Activated naive CD8-positive, alpha-beta T cell treated with anti-CD3 and anti-CD28 coated beads, Interleukin-2, amount 50 U/mL, for 16 hours (primary cell): ENCODE measurements around the gene PNPLA3.

Source experiments
- DNase-seq: peaks from one replicate; pipeline ENCODE4 v3.0.0-alpha.2; 2020; ENCODE audit warnings: low read depth, low spot score

The PNPLA3 gene, protein sequence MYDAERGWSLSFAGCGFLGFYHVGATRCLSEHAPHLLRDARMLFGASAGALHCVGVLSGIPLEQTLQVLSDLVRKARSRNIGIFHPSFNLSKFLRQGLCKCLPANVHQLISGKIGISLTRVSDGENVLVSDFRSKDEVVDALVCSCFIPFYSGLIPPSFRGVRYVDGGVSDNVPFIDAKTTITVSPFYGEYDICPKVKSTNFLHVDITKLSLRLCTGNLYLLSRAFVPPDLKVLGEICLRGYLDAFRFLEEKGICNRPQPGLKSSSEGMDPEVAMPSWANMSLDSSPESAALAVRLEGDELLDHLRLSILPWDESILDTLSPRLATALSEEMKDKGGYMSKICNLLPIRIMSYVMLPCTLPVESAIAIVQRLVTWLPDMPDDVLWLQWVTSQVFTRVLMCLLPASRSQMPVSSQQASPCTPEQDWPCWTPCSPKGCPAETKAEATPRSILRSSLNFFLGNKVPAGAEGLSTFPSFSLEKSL

DNA sequence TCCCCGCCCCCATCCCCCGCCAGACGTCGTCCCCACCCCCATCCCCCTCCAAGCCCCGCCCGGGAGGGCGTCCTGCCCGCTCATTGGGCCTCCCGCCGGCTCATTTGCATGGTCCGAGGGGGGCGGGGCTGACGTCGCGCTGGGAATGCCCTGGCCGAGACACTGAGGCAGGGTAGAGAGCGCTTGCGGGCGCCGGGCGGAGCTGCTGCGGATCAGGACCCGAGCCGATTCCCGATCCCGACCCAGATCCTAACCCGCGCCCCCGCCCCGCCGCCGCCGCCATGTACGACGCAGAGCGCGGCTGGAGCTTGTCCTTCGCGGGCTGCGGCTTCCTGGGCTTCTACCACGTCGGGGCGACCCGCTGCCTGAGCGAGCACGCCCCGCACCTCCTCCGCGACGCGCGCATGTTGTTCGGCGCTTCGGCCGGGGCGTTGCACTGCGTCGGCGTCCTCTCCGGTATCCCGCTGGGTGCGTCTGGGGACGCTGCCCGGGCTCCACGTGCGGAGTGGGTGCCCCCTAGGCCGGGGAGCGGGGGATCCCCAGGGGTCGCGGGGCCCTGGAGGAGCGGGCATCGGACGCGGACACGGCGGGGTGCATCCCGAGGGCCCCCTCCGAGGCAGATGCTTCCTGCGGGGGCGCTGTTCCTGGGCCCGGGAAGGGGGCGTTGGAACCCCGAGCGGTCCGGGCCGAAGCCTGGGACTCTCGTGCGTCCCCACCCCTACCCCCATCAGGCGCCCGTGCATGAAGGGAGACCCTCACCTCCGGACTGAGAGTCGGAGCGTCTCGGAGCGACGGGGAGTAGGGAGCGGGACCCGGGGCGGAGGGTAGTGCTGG lies at the start of gene PNPLA3:
TSS of gene PNPLA3 (plus strand) at position 175 of the 834 bp plus-strand sequence. CDS start at position 282, 107 bp downstream.
- peak; percentile 64 for DNase-seq

DNA sequence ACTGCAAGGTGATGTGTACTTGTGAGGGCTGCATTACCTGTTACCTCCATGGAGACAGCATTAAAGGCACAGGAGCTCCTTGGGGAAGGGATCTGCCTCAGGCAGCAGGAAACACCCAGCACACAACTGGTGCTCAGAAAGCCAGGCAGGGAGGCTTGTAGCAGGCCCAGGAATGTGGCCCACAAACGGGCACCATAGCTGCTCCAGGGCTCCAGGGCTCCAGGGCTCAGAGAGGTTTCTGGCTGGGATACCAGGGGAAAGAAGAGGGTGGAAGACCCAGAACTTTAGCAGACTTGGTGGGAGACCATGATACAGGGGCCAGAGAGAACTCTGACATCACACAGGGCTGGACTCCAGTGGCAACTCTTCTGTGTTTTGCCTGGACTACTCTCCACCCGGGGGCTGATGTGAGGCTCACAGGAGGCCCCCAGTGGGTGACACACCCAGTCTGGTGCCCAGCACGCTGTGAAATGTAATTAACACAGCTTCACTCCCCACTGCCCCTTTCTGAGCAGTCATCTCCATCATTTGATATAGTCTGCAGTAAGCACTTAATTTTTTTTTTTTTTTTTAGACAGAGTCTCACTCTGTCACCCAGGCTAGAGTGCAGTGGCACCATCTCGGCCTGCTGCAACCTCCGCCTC lies 46.6 kb upstream of the PNPLA3 start:
- DNase-seq = no peak

DNA sequence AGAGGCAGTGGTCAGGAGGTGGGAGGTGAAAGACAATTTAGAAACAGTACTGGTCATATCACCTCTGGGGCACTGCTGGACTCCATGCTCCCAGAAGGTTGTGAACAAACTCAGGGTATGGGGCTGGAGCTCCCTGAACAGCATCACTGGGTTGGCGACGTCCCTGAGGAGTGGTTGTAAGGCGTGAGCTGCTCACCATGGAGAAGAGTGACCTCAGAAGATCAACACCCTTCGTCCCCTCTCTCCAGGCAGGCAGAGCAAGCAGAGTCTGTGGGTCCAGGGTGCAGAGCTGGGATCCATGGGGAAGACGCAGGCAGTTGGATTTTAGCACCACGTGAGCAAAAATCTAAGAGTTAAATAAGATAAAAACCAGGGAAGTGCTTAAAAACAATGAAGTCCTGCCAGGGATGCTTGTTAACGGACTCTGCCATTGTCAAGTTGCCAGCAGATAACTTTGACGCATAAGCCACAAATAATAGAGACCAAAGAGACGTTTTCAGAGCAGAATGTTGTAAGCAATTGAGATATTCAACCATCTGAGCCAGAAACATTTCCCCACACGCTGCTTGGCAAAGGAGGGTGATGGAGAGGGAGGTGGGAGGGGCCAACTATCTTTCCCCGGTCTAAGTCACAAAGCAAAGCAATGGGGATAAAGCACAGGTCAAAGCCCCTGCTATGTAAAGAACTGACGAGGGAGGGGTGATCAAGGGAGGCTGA lies 45.4 kb upstream of the PNPLA3 start:
- DNase-seq = no peak

DNA sequence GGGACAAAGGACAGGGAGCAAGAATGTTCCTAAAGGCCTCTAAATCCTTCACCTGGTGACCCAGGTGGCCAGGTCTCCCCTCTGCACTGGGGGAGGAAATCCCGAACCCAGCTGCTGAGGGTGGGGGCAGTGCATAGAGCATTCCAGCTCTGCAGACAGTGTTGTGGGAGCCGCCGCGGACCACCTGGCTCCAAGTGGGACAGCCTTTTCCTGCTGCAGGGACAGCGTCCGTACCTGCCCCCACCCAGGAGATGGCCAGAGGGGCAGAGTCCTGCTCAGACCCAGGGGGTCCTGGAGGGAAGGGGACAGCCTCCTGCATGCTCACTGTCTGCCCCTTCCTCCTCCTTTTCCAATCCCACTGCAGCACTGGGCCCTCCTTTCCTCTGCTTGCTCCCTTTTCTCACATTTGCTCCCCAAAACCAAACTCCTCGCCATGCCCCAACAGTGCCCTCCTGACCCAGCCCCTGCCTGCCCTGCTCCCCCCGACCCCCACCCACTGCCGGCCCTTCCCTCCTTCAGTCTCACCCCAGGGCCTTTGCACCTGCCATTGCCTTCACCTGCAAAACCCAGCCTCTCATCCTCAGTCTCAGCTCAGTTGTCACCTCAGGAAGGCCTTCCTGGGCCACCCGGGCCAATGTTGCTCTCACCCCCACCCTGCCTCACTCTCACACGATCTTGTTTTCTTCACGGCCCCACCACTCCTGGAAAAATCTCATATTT lies 44.6 kb upstream of the PNPLA3 start:
- no peak for DNase-seq

DNA sequence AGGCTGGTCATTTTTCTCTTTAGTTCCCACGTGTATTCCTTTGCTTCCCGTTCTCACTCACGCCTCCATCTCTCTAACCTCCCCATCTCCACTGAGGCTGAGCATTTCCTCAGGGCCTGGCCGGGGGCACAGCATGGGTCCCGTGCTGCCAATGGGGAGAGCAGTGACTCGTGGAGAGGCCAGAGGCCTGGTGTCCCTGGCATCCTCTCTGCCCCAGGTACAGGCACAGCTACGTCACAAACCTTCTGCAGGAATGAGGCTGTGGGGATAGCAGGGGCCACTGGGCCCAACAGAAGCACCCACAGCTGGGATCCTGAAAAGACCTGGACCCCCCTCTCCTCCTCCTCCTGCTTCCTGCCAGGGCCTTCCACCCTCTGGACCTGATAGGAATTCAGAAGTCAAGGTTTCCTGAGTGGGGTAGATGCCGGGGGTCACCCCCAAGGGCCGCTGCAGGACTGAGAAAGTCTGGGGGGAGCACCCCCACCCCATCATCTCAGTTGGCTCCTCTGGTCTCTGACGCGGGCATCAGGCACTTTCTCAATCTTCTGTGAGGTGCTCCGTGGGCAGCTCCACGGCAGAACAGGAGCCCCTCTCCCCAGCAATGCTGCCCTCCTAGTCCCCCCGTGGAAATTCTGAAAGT lies 43.6 kb upstream of the PNPLA3 start:
- no peak for DNase-seq

DNA sequence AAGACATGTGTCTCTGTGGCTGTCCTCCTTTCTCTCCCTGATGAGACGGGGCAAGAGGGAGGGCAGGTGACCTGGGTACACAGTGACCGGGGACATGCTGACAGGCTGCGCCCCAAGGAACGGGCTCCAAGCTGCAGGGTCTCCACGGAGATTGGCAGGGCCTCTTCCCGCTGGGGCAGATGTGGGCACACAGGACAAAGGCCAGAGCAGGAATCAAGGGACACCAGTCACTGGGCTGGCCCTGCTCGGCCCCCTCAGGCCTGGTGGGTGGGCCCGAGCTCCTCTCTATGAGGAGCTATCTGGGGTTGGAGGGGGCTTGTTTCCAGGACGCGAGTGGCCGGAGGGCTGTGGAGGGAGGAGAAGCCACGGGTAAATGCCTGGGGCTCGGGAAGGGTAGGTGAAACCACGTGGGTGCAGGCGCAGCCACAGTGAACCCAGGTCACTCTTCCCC lies 43.0 kb upstream of the PNPLA3 start:
- DNase-seq = no peak

DNA sequence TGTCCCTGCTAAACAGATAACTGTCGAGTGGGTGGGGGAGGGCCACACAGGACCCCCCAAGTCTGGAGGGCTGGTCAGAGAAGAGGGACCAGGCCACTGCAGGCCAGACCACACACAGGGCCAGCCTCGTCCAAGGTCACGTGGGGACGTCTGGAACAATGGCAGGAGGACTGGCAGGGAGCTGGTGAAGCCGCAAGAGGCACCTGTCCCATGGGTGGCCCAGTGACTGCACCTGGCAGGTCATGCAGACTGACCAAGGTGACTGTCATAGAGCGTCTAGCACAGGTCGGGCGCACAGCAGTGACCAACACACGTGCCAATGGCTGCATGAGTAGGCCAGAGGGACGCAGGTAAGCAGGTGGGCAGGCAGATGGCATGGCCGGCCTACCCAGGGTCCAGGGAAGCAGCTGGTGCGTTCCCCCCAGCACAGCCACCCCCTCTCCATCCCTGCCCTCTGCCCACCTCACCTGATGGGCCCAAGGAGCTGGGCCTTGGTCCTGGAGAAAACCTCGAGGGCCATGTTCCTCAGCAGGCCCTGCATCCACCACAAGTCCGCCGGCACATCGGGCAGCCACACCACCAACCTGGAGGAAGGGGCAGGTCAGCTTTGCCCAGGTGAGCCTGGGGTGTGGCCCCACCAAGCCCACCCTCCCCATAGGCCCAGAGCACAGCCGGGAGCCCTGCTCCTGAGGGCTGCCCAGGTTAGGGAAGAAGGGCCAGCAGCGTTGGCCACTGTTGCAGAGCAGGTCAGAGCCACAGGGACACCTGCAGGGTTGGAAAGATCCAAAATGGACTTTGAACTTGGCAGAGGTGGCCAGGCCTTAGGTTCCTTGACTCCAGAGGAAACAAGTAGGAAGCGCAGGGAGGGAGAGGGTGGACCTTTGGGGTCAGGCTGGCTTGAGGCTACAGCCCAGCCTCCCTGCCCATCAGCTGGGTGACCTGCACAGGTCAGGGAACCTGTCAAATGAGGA lies 42.2 kb upstream of the PNPLA3 start:
- DNase-seq = no peak

DNA sequence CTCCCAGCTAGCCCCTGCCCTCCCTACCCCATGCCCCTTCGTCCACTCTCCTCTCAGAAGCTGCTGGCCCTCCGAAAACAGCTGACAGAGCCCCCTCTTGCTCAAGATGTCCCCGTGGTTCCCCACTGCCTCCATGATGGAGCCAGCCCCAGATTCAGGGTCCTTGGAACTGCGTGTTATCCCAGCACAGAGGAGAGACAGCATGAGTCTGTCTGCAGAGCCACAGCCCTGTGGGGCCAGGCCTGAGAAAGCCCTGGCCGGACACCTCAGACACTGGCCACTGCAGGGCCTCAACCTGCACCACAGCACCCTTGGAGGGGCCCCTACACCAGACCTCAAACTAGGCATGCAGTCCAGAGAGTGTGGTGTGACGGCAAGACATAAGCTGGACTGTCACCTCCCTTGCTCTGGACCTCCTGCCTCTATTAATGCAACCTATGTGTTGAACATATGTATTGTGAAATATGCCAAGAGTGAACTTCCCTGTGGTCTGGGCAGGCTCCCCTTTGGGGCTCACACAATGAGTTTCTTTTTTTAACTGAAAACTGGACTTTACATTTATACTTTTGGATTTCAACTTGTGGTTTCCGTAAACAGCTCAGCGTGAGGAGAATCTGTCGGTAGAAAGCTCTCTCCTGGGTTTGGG lies 41.4 kb upstream of the PNPLA3 start:
- DNase-seq = no peak

DNA sequence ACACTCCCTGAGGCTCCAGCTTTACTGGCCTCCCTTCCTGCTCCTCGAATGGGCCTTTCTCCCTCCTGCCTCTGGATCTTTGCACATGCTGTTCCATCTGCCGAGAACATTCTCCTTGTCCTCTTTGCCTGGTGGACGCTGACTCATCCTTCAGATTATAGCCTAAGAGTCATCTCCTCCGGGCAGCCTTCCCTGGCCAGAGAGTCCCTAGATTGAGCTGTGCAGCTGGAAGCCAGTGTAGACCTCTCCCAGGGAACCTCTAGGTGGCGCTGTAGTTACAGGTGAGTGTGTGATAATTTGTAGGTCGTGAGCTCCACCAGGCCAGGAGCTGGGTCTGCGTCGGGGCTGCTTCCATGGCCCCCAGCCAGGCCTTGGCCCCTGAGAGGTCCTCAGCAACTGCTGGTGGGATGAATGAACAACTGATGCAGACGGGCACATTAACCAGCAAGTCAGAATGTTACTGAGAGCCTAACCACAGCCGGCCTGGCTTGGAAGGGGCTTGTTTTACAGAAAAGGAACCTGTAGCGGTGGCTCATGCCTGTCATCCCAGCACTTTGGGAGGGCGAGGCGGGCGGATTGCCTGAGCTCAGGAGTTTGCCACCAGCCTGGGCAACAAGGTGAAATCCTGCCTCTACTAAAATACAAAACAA lies 40.5 kb upstream of the PNPLA3 start:
- peak; percentile 11 for DNase-seq

DNA sequence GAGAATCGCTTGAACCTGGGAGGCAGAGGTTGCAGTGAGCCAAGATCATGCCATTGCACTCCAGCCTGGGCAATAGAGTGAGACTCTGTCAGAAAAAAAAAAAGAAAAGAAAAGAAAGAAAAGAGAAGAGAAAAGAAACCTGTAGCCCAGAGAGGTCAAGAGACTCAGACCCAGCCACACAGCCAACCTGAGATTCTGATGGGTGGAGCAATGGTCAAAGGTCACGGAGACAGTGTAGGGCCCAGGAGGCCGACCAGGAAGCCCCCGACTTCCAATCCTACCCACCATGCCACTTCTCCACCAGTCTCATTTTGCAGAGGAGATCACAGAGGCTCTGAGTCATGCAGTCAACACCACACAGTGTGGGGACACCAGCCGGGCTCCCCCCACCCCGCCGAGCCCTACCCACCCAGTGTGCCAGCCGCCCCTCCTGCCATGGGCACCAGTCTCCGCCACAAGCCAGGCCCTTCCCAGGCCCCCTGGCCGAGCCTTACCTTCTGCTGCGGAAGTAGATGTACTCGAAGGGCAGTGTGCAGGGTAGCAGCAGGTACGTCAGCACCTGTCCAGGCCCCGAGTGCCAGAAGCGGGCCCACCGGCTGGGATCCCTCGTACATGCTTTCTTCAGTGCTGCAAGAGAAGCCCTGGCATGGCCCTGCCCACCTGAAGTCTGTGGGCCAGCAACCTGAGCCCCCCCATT lies 39.7 kb upstream of the PNPLA3 start:
- no peak for DNase-seq

DNA sequence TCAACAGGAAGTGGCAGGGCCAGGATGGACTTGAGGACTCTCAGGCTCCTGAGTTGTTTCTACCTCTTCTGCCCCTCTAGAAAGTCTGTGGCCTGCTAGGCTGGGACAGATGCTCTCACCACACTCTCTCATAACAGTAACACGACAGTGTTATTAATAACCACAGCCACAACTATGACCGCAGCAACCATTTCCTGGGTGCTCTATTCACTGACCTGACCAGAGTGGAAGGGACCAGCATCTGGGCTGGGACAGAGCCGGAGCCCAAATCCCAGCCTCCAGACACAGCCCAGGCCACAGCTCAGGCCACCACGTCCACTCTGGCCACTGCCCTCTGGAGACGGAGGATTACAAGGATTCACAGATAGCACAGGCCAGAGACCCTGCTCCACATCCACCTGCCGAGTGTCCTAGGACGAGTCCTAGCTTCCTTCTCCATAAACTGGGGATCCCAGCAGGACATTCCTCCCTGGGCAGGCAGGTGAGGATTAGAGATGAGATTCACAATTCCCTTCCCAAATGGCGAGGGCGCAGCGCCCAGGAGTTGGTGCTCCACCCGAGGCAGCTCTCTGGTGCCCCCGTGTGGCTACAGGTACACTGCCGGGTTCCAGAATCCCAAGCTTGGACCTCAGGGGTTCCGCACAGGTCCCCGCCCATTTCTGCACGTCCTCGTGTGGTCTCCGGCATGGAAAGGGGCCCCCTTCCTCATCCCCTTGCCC lies 38.8 kb upstream of the PNPLA3 start:
- no peak for DNase-seq

DNA sequence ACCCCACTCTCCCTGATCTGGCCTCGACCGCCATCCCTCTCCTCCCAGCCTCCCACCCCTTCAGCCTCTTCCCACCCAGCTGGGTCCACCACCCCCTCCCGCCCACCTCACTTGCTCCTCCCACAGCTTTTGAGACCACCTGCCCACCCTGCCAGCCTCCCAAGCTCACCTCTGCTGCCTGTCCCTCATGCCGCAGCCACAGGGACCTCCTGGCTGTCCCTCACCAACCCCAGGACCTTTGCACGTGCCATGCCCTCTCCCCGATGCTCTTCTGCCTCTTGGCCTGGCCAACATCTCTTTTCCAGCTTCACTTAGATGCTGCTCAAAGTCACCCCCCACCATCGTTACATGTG lies 38.3 kb upstream of the PNPLA3 start:
- no peak for DNase-seq

DNA sequence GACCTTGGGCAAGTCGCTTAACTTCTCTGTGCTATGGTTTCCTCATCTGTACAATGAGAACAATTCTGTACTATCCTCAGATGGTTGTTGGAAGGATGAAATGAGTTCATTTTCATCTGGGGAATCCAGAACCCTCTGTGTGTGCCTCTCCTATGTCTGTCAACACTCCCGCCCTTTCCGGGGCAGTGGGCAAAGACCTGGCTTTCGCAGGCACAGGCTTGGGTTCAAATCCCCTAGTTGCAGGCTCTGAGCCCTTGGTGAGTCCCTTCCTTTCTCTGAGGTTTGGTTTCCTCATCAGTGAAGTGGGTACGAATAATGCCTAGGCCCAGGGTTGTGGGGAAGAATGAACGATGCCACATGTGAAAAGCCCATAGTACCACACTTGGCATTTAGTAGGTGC lies 37.8 kb upstream of the PNPLA3 start:
- DNase-seq = no peak

DNA sequence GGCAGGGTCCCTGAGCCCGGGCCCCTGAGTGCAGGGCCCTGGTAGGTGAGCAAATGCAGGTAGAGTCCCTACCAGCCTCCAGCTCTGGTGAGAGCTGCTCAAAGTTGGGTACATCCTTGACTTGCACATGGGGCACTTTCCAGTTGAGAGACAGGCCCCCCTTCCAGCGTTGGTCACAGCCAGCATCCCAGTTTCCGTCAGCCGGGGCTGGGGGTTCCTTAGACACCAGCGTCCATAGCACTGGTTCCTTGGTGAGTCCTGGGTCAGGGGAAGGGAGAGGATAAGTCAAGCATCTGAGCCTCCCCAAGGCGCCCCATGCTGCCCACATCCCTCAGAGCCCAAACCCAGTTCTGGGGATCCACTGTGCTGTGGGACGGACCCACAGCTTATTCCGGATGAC lies 37.4 kb upstream of the PNPLA3 start:
- DNase-seq = no peak

DNA sequence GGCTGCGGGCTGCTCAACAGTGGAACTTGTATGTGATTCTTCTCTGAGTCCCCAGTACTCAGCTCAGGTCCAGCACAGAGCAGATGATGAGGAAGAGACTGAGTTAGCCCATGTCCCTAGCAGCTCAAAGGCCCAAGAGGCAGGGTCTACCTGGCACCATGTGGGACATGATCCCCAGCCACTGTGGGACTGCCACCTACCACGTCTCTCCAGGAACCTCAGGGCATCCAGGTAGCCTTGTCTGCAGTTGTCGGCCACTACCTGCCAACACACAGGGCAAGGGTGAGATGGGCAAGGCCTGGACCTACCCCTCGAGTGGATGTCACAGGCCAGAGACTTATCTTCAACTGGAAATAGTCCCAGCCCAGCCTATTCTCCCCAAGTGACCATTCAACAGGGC lies 36.2 kb upstream of the PNPLA3 start:
- DNase-seq = no peak

DNA sequence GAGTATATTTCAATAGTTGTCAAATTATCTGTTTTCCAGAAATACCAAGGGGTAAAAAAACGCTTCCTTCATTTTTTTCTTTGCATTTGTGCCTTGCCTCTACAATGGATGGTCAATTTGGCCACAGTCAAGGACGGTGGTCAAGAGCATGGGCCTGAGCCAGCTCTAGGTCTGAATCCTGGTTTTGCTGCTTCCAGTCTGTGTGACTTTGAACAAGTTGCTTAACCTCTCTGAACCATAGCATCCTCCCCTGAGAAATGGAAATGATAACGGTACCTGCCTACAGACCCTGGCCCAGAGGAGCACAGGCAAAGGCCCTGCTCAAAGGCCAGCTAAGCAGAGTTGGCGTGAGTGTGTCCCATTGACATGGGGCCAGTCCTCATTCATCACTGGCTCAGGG lies 34.9 kb upstream of the PNPLA3 start:
- DNase-seq = no peak
